Ovary (tissue), 9 donors: Measurements from ENCODE around the gene RMI2. TPM values are rescaled to one million over a fixed set of nuclear protein-coding genes. Genes with fewer than 3 reads are reported as not detected.

ENCODE experiments used
- DNase-seq, 5 donors: peaks; one replicate each; pipeline ENCODE4 v3.0.0-alpha.2; 2019 to 2020
- H3K27ac ChIP-seq, 2 donors: fragments of 200-600 bp; one replicate each; pipeline versions ENCODE4 v1.5.1 to v1.8.0; 2019 to 2022
- H3K27me3 ChIP-seq: fragments of 200-600 bp; one replicate; pipeline ENCODE4 v1.8.0; 2022
- H3K36me3 ChIP-seq: fragments of 200-600 bp; sonication (generic); one replicate; pipeline ENCODE4 v1.5.1; 2019
- H3K4me1 ChIP-seq: one replicate; pipeline ENCODE4 v1.8.1; 2013; ENCODE audit warnings: mild to moderate bottlenecking, moderate library complexity; ENCODE audit not compliant: insufficient read depth
- H3K4me3 ChIP-seq: fragments of 200-600 bp; sonication (generic); one replicate; pipeline ENCODE4 v1.5.1; 2017
- H3K9me3 ChIP-seq, 2 donors: fragments of 200-600 bp in 1 of 2; sonication (generic) in 1 of 2; one replicate each; pipeline versions ENCODE4 v1.5.1 to v1.8.1; 2013 to 2019; ENCODE audit warnings: mild to moderate bottlenecking in 1 of 2, moderate library complexity in 1 of 2
- CTCF ChIP-seq, 3 donors: fragments of 450-650 bp in 2 of 3; fragments of 200-600 bp in 1 of 3; IDR thresholded peaks; one replicate each; pipeline versions ENCODE4 v1.5.1 to v1.8.0; 2016 to 2022; ENCODE audit warnings: antibody characterized with exemption in 3 of 3, mild to moderate bottlenecking in 1 of 3
- EP300 ChIP-seq: sonication (generic); formaldehyde crosslinking; IDR thresholded peaks from one replicate; pipeline ENCODE4 v1.6.1; 2017; ENCODE audit warnings: antibody characterized with exemption
- POLR2A ChIP-seq: fragments of 450-650 bp; IDR thresholded peaks from one replicate; pipeline ENCODE4 v1.6.1; 2017; ENCODE audit warnings: antibody characterized with exemption, mild to moderate bottlenecking, moderate library complexity
- WGBS, 3 donors: extraction: QIAGEN DNeasy Blood & Tissue Kit in 1 of 3; methylation state at CpG; one replicate each; pipeline versions ENCODE4 v1.1.5 to v1.1.7; 2013 to 2017; 5-methylcytosine and 5-hydroxymethylcytosine counted together
- intact Hi-C, 4 donors: fragments of 100-400 bp; cut with DNase I; formaldehyde crosslinking; loops; one replicate each; pipeline versions ENCODE4 v1.11.0 to v1.15.1; 2022 to 2023
- polyA plus RNA-seq, 2 donors: library from polyadenylated mRNA; stranded (reverse); fragments of 200-250 nt in 1 of 2; fragments of 350-450 nt in 1 of 2; fragmentation: Illumina TruSeq in 1 of 2; extraction: RNeasy Lipid Tissue Mini Kit (QIAGEN cat#74804) in 1 of 2; gene quantifications; one replicate each; pipeline ENCODE4 v1.2.3, GENCODE V29; 2013 to 2014
- total RNA-seq, 7 donors: library from RNA; depleted of rRNA in 2 of 7; stranded (reverse); fragments of >200 nt in 2 of 7; fragmentation: NEBNext Ultra II Directional in 3 of 7; extraction: Animal tissue kit (Norgen Biotek cat#: 25700) in 3 of 7; gene quantifications; one replicate each; pipeline versions ENCODE4 v1.1.0 to v1.2.4, GENCODE V29; 2016 to 2023
- donor health status: DM: no; HTN: no; CAD: no; lungs with moderate emphysema.
- donor health status: DM: no; HTN: no; CAD: no.
- donor health status: Bipolar disorder and iron deficiency.
- donor health status: DM: yes; HTN: yes; CAD: no.
- donor health status: DM: no; HTN: no; CAD: no.
- donor health status: DM: yes; HTN: yes; CAD: no.

RMI2 gene
- total and polyA plus RNA-seq, 9 donors = 1.6 to 6.7 (median 3.2) TPM

- H3K4me1 ChIP-seq = peaks cover 22% of the 10 kb centered on the region
- H3K27ac ChIP-seq = peak overlapping the region in 1 of 2 donors; percentile 47
- intact Hi-C loops = loop anchor here in 3 of 4 donors (10.0 kb wide), 3 partner anchors 95 to 385 kb away; partner anchors contain the start of gene SOCS1 (in 2 of the 3)
- H3K4me3 ChIP-seq = no peak overlapping the region
- H3K9me3 ChIP-seq = no peaks in the 10 kb centered on the region
- DNase-seq = peak in 3 of 5 donors; percentile 46 to 63 (median 46)
- H3K27me3 ChIP-seq = no peaks in the 10 kb centered on the region
- 47 to 49% (median 49%) methylated on average over 14 of the region's 14 CpGs for WGBS, 3 donors
- no peak for TF ChIP-seq POLR2A
- TF ChIP-seq EP300 = no peak
- TF ChIP-seq CTCF (IDR thresholded peaks at IDR 0.05) = no peak
- H3K36me3 ChIP-seq = no peaks in the 10 kb centered on the region
These were observed 4.5 kb downstream of the RMI2 start for GRCh38 chr16:11349599-11350276.

GRCh38 chr16:11350519-11350918, 5.3 kb downstream of the RMI2 start:
- Histone ChIP-seq H3K9me3 (no peaks in the 10 kb centered on the region), H3K4me3 (no peak overlapping the region), H3K36me3 (no peaks in the 10 kb centered on the region), H3K4me1 (peaks cover 28% of the 10 kb centered on the region), H3K27me3 (no peaks in the 10 kb centered on the region), H3K27ac (peak overlapping the region in 1 of 2 donors; percentile 26)
- intact Hi-C loops = loop anchor here in 3 of 4 donors (10.0 kb wide), 2 partner anchors 266 to 386 kb away; no protein-coding TSS in a partner anchor
- 37 to 45% (median 40%) methylated on average over 5 of the region's 5 CpGs for WGBS, 3 donors
- TF ChIP-seq POLR2A (no peak), EP300 (no peak), CTCF (IDR thresholded peaks at IDR 0.05) (no peak)
- DNase-seq = no peak

- H3K27ac ChIP-seq = peak overlapping the region in 1 of 2 donors; percentile 26
- intact Hi-C loops = loop anchor here in 3 of 4 donors (10.0 kb wide), 2 partner anchors 266 to 386 kb away; no protein-coding TSS in a partner anchor
- H3K4me1 ChIP-seq = peaks cover 31% of the 10 kb centered on the region
- TF ChIP-seq CTCF (IDR thresholded peaks at IDR 0.05) = no peak
- TF ChIP-seq EP300 = no peak
- TF ChIP-seq POLR2A = no peak
- no peak overlapping the region for H3K4me3 ChIP-seq
- no peak for DNase-seq
- no peaks in the 10 kb centered on the region for H3K27me3 ChIP-seq
- no peaks in the 10 kb centered on the region for H3K36me3 ChIP-seq
- no peaks in the 10 kb centered on the region for H3K9me3 ChIP-seq
- 27 to 36% (median 31%) methylated on average over 8 of the region's 8 CpGs for WGBS, 3 donors
These were observed 5.7 kb downstream of the RMI2 start for GRCh38 chr16:11350921-11351335.

GRCh38 chr16:11353158-11353557, 7.9 kb downstream of the RMI2 start:
- TF ChIP-seq EP300 = no peak
- no peak for TF ChIP-seq POLR2A
- no peak for TF ChIP-seq CTCF (IDR thresholded peaks at IDR 0.05)
- Histone ChIP-seq H3K27me3 (no peaks in the 10 kb centered on the region), H3K4me3 (no peak overlapping the region), H3K4me1 (peaks cover 29% of the 10 kb centered on the region), H3K9me3 (no peaks in the 10 kb centered on the region), H3K27ac (no peak overlapping the region), H3K36me3 (no peaks in the 10 kb centered on the region)
- intact Hi-C loops = loop anchor here in 3 of 4 donors (10.0 kb wide), 2 partner anchors 268 to 388 kb away; no protein-coding TSS in a partner anchor
- WGBS, 3 donors = 61 to 72% (median 71%) methylated on average over 4 of the region's 4 CpGs
- DNase-seq = no peak
